GM23338 (cell line): ENCODE data around the gene EIF4G3.

ENCODE experiments used
- CTCF ChIP-seq, 2 experiments: fragments of 200-600 bp in 1 of 2; sonication (generic) in 1 of 2; conservative IDR thresholded peaks; 2 replicates each; pipeline versions ENCODE4 v1.5.1 to v1.6.1; 2016 to 2017; ENCODE audit warnings: antibody characterized with exemption in 2 of 2, low read depth in 2 of 2, mild to moderate bottlenecking in 2 of 2, moderate library complexity in 1 of 2
- EZH2 ChIP-seq: fragments of 200-600 bp; sonication (generic); IDR thresholded peaks from one replicate; pipeline ENCODE4 v1.8.0; 2017; ENCODE audit warnings: antibody characterized with exemption, mild to moderate bottlenecking, low read depth; ENCODE audit not compliant: unreplicated experiment
- EZH2phosphoT487 ChIP-seq: fragments of 200-600 bp; sonication (generic); IDR thresholded peaks from one replicate; pipeline ENCODE4 v1.8.1; 2018; ENCODE audit warnings: antibody characterized with exemption; ENCODE audit not compliant: unreplicated experiment
- JUNB ChIP-seq: IDR thresholded peaks from one replicate; pipeline ENCODE4 v1.6.1; 2016; ENCODE audit warnings: antibody characterized with exemption; ENCODE audit not compliant: unreplicated experiment
- POLR2AphosphoS5 ChIP-seq: IDR thresholded peaks from 2 replicates; pipeline ENCODE4 v1.6.1; 2016; ENCODE audit warnings: antibody characterized with exemption, low read depth
- REST ChIP-seq: IDR thresholded peaks from one replicate; pipeline ENCODE4 v1.6.1; 2018; ENCODE audit warnings: antibody characterized with exemption; ENCODE audit not compliant: unreplicated experiment
- ZNF114 ChIP-seq: fragments of 250-450 bp; sonication (Bioruptor Pico); IDR thresholded peaks from 2 replicates; pipeline ENCODE4 v1.5.0; 2020; ENCODE audit warnings: mild to moderate bottlenecking, moderate library complexity

DNA sequence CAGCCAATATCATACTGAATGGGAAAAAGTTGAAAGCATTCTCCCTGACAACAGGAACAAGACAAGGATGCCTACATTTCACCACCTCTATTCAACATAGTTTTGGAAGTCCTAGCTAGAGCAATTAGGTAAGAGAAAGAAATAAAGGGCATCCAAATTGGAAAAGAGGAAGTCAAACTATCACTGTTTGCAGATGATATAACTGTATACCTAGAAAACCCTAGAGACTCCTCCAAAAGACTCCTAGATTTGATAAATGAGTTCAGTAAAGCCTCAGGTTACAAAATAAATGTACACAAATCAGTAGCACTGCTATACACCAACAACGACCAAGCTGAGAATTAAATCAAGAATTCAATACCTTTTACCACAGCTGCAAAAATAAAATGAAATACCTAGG lies 218.3 kb downstream of the EIF4G3 start:
- no peak for TF ChIP-seq EZH2
- TF ChIP-seq CTCF (conservative IDR thresholded peaks at IDR 0.05; ENCODE audit: low read depth in 2 of 2), result no peak
- no peak for TF ChIP-seq REST
- TF ChIP-seq EZH2phosphoT487, result no peak
- TF ChIP-seq POLR2AphosphoS5, result no peak
- TF ChIP-seq JUNB, result no peak
- TF ChIP-seq ZNF114, result no peak
